Mesenchymal stem cell (in vitro differentiated cells and primary cell): ENCODE results near the gene DPH7.

Source experiments
- DNase-seq: peaks from one replicate; pipeline ENCODE4 v3.0.0-alpha.2; 2013
- H2AFZ ChIP-seq: one replicate; pipeline ENCODE4 v1.6.1; 2013; ENCODE audit warnings: low read depth, mild to moderate bottlenecking, control low read depth, inconsistent platforms, low read length, moderate library complexity
- H2AK5ac ChIP-seq: 2 replicates; pipeline ENCODE4 v1.6.1; 2013; ENCODE audit warnings: low read length, moderate library complexity, mild to moderate bottlenecking, inconsistent platforms; ENCODE audit not compliant: severe bottlenecking
- H2BK120ac ChIP-seq: one replicate; pipeline ENCODE4 v1.6.1; 2013; ENCODE audit warnings: low read depth, mild to moderate bottlenecking, inconsistent platforms, low read length, moderate library complexity
- H2BK12ac ChIP-seq, 2 experiments: one replicate each; pipeline ENCODE4 v1.6.1; 2013; ENCODE audit warnings: inconsistent platforms in 2 of 2, low read length in 2 of 2, mild to moderate bottlenecking in 2 of 2, moderate library complexity in 2 of 2, control low read depth in 1 of 2
- H2BK15ac ChIP-seq: one replicate; pipeline ENCODE4 v1.6.1; 2013; ENCODE audit warnings: mild to moderate bottlenecking, low read depth, inconsistent platforms; ENCODE audit not compliant: poor library complexity, severe bottlenecking
- H2BK5ac ChIP-seq: 2 replicates; pipeline ENCODE4 v1.6.1; 2013; ENCODE audit warnings: low read depth, mild to moderate bottlenecking, low read length, control low read depth, inconsistent platforms; ENCODE audit not compliant: poor library complexity, severe bottlenecking
- H3K14ac ChIP-seq, 2 experiments: one replicate each; pipeline ENCODE4 v1.6.1; 2013; ENCODE audit warnings: inconsistent platforms in 2 of 2, low read length in 2 of 2, control low read depth in 1 of 2, mild to moderate bottlenecking in 1 of 2, moderate library complexity in 1 of 2
- H3K18ac ChIP-seq, 2 experiments: one replicate each; pipeline ENCODE4 v1.6.1; 2013; ENCODE audit warnings: inconsistent platforms in 2 of 2, low read length in 2 of 2, control low read depth in 1 of 2, low read depth in 1 of 2, mild to moderate bottlenecking in 1 of 2
- H3K23ac ChIP-seq, 2 experiments: one replicate each; pipeline ENCODE4 v1.6.1; 2013; ENCODE audit warnings: inconsistent platforms in 2 of 2, low read length in 2 of 2, mild to moderate bottlenecking in 2 of 2, moderate library complexity in 2 of 2, control low read depth in 1 of 2
- H3K27ac ChIP-seq: 2 replicates; pipeline ENCODE4 v1.5.1; 2013; ENCODE audit warnings: mild to moderate bottlenecking, moderate library complexity, low read length, control low read depth, inconsistent platforms; ENCODE audit not compliant: poor library complexity, severe bottlenecking
- H3K27me3 ChIP-seq, 2 experiments: 2 replicates each; pipeline versions ENCODE4 v1.6.1 to v1.7.0; 2013; ENCODE audit warnings: low read length in 2 of 2, mild to moderate bottlenecking in 2 of 2, moderate library complexity in 2 of 2, control low read depth in 1 of 2, inconsistent platforms in 1 of 2; ENCODE audit not compliant: control insufficient read depth in 1 of 2, insufficient read depth in 1 of 2
- H3K36me3 ChIP-seq, 2 experiments: 2 replicates each; pipeline versions ENCODE4 v1.6.1 to v1.7.0; 2013; ENCODE audit warnings: low read length in 2 of 2, control low read depth in 1 of 2, inconsistent platforms in 1 of 2, low read depth in 1 of 2, mild to moderate bottlenecking in 1 of 2; ENCODE audit not compliant: insufficient read depth in 2 of 2, control insufficient read depth in 1 of 2
- H3K4ac ChIP-seq, 2 experiments: one replicate each; pipeline ENCODE4 v1.6.1; 2013; ENCODE audit warnings: inconsistent platforms in 2 of 2, low read length in 2 of 2, mild to moderate bottlenecking in 2 of 2, moderate library complexity in 2 of 2, control low read depth in 1 of 2, low read depth in 1 of 2
- H3K4me1 ChIP-seq: 2 replicates; pipeline ENCODE4 v1.6.1; 2013; ENCODE audit warnings: low read depth, low read length, control low read depth; ENCODE audit not compliant: control insufficient read depth, insufficient read depth
- H3K4me2 ChIP-seq: 2 replicates; pipeline ENCODE4 v1.6.1; 2013; ENCODE audit warnings: low read length, mild to moderate bottlenecking, inconsistent platforms; ENCODE audit not compliant: poor library complexity, severe bottlenecking
- H3K4me3 ChIP-seq, 2 experiments: 2 replicates each; pipeline versions ENCODE4 v1.5.1 to v1.7.0; 2013; ENCODE audit warnings: low read length in 2 of 2, mild to moderate bottlenecking in 2 of 2, control low read depth in 1 of 2, low read depth in 1 of 2; ENCODE audit not compliant: insufficient read depth in 1 of 2
- H3K79me1 ChIP-seq: replicated peaks from 2 replicates; pipeline ENCODE4 v1.6.1; 2013; ENCODE audit warnings: mild to moderate bottlenecking, control low read depth, low read length, inconsistent platforms; ENCODE audit not compliant: poor library complexity, severe bottlenecking
- H3K9ac ChIP-seq: 2 replicates; pipeline ENCODE4 v1.7.0; 2013; ENCODE audit warnings: mild to moderate bottlenecking, low read length, moderate library complexity
- H3K9me3 ChIP-seq: 2 replicates; pipeline ENCODE4 v1.7.0; 2013; ENCODE audit warnings: mild to moderate bottlenecking, low read length; ENCODE audit not compliant: control insufficient read depth
- H4K8ac ChIP-seq: one replicate; pipeline ENCODE4 v1.6.1; 2013; ENCODE audit warnings: inconsistent platforms, mild to moderate bottlenecking, low read length, moderate library complexity
- H4K91ac ChIP-seq: one replicate; pipeline ENCODE4 v1.6.1; 2013; ENCODE audit warnings: mild to moderate bottlenecking, low read length, inconsistent platforms
- WGBS: methylation state at CpG from one replicate; pipeline ENCODE4 v1.1.7; 2013; ENCODE audit warnings: mixed read lengths; 5-methylcytosine and 5-hydroxymethylcytosine counted together

Gene DPH7

DNA sequence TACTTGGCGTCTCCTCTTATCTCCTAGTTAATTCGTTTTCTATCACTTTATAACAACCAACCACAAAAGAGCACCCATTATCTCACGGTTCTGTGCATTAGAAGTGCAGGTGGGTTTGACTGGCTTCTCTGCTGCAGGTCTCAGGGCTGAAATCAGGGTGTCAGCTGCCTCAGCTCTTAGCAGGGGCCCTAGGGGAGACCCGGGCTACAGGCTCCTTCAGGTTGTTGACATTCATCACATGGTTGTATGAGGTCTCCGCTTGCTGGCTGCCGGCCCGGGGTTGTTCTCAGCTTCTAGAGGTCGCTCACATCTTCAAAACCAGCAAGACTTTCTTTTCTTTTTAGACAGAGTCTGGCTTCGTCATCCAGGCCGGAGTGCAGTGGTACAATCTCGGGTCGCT, 14.5 kb upstream of the DPH7 start:
- Histone ChIP-seq H3K9me3 (no peaks in the 10 kb centered on the region), H2BK5ac (no peak overlapping the region), H3K27ac (no peak overlapping the region), H3K36me3 (peaks cover 5 to 6% of the 10 kb centered on the region in 2 experiments), H3K79me1 (peaks cover 18% of the 10 kb centered on the region), H2BK15ac (no peak overlapping the region), H2AFZ (no peak overlapping the region), H3K14ac (no peak overlapping the region), H2BK120ac (no peak overlapping the region), H4K8ac (no peak overlapping the region), H3K27me3 (no peaks in the 10 kb centered on the region), H3K23ac (no peak overlapping the region), H3K9ac (no peak overlapping the region), H2BK12ac (no peak overlapping the region), H4K91ac (no peak overlapping the region), H3K4me3 (no peak overlapping the region), H2AK5ac (no peak overlapping the region), H3K4me2 (no peak overlapping the region), H3K4me1 (peaks cover 10% of the 10 kb centered on the region), H3K4ac (no peak overlapping the region), H3K18ac (no peak overlapping the region)
- 95% methylated on average over 12 of the region's 12 CpGs for WGBS
- no peak for DNase-seq

DNA sequence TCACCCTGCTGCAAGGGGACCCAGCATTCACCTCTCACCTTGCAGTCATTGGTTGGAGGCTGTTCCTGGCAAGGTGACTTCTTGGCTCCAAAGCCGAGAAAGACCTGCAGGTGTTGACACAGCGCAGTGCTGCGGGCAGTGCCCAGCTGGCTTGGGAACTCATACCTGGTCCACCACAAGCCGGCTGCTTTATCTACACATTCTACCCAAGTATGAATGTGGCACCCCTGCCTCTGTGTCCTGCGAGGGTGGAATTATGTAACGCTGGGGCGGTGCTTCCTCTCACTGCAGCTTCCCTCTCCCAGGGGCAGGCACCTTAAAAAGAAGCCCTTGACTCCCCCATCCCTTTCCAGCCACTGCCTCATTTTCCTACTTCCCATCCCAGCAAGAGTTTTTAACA, 14.0 kb upstream of the DPH7 start:
- no peak for DNase-seq
- Histone ChIP-seq H2BK120ac (no peak overlapping the region), H3K4me3 (no peak overlapping the region), H2AFZ (no peak overlapping the region), H3K14ac (no peak overlapping the region), H3K18ac (no peak overlapping the region), H3K27me3 (no peaks in the 10 kb centered on the region), H3K79me1 (peaks cover 22% of the 10 kb centered on the region), H4K8ac (no peak overlapping the region), H3K9ac (no peak overlapping the region), H3K4me1 (peaks cover 10% of the 10 kb centered on the region), H2BK5ac (no peak overlapping the region), H3K23ac (no peak overlapping the region), H3K36me3 (peaks cover 9 to 10% of the 10 kb centered on the region in 2 experiments), H2AK5ac (no peak overlapping the region), H3K4ac (no peak overlapping the region), H3K27ac (no peak overlapping the region), H2BK12ac (no peak overlapping the region), H4K91ac (no peak overlapping the region), H3K9me3 (no peaks in the 10 kb centered on the region), H3K4me2 (no peak overlapping the region), H2BK15ac (no peak overlapping the region)
- 92% methylated on average over 7 of the region's 7 CpGs for WGBS

DNA sequence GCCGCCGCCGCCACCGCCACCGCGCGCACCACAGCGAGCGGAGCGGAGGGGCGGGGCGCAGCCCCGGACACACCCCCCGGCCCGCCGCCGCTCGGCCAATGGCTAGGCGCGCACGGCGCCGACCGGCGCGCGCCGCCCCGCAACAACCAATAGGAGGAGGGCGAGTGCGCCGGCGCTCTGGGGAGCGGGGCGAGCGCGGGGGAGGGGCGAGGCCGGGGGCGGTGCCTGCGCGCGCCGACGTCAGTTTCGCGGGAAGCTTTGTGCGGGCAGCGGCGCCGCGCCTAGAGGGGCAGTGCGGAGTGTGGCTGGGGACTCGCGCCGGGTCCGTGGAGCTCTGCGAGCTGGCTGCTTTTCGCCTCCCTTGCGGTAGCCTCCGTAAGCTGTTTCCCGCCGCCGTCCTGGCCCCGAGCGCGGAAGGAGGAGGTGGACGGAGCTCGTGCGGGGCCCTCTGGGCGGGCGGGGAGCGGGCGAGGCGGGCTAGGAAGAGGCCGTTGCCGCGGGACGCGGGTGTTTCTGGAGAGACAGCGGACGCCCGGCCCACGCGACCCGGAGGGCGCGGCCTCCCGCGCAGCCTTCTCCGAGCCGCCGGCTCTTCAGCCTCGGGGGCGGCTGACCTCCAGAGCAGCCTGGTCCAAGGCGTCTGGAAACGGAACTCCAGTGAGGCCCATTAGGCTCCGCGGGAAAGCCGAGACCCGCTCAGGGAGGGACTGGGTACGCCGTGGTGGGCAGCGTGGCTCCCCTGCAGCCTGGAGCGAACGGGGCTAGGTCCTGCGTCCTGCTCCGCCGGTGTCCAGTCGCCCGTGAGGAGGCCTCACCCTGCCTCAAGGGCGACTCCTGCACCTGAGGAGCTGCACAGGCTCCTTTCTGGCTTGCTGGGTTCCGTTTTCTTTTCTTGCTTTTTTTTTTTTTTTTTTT, 12.0 kb upstream of the DPH7 start, which contains the start of gene ZMYND19:
Gene ZMYND19, minus strand, starts transcription at position 44 of the 915 bp plus-strand sequence. CDS start 249 bp downstream, outside the sequence.
- H2BK12ac ChIP-seq, result no peak within 1 kb of the TSS
- no peak within 1 kb of the TSS for H4K91ac ChIP-seq
- H2BK120ac ChIP-seq, result peak within 1 kb of the TSS; percentile 19
- peak within 1 kb of the TSS in 1 of 2 experiments; percentile 30 for H3K14ac ChIP-seq
- H2AFZ ChIP-seq, result peak within 1 kb of the TSS; percentile 55
- H3K9ac ChIP-seq, result peak within 1 kb of the TSS; percentile 89
- H3K79me1 ChIP-seq, result peaks cover 38% of the 10 kb centered on the region
- 1% methylated on average over 67 of the region's 113 CpGs for WGBS
- peak within 1 kb of the TSS; percentile 57 for H4K8ac ChIP-seq
- peak within 1 kb of the TSS in 1 of 2 experiments; percentile 17 for H3K4ac ChIP-seq
- H2AK5ac ChIP-seq, result no peak within 1 kb of the TSS
- no peaks in the 10 kb centered on the region for H3K9me3 ChIP-seq
- H3K27ac ChIP-seq, result no peak within 1 kb of the TSS
- peak within 1 kb of the TSS; percentile 99 for H3K4me2 ChIP-seq
- peak within 1 kb of the TSS; percentile 92 for H3K4me3 ChIP-seq
- no peak within 1 kb of the TSS for H2BK15ac ChIP-seq
- H3K36me3 ChIP-seq, result peaks cover 29 to 31% of the 10 kb centered on the region in 2 experiments
- H3K23ac ChIP-seq, result peak within 1 kb of the TSS in 1 of 2 experiments; percentile 2
- H3K4me1 ChIP-seq, result peaks cover 10% of the 10 kb centered on the region
- H2BK5ac ChIP-seq, result peak within 1 kb of the TSS; percentile 81
- H3K27me3 ChIP-seq, result no peaks in the 10 kb centered on the region
- DNase-seq, result peak; percentile 84
- peak within 1 kb of the TSS; percentile 15 to 59 for H3K18ac ChIP-seq

DNA sequence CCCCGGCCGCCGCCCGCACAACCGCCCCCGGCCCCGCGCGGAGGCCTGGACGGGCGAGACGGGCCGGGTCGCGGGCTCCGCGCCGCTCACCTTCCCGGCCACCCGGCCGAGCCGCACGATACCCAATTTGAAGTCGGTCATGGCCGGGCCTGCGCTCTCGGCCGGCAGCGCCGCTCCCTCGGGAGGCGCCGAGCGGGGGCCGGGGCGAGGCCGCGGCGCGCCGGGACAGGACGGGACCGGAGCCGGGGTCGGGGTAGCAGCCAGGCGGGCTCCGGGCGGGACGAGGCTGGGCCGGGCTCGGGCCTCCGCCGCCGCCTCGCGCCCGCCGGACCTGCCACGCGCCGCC, 11.4 kb upstream of the DPH7 start:
- Histone ChIP-seq H3K36me3 (peaks cover 34 to 35% of the 10 kb centered on the region in 2 experiments), H3K23ac (no peak overlapping the region), H3K79me1 (peaks cover 41% of the 10 kb centered on the region), H2BK15ac (no peak overlapping the region), H2BK12ac (no peak overlapping the region), H2BK120ac (peak overlapping the region; percentile 19), H3K9me3 (no peaks in the 10 kb centered on the region), H4K91ac (no peak overlapping the region), H3K18ac (no peak overlapping the region), H3K4me3 (peak overlapping the region; percentile 92), H3K27ac (no peak overlapping the region), H2BK5ac (no peak overlapping the region), H3K14ac (no peak overlapping the region), H3K27me3 (no peaks in the 10 kb centered on the region), H3K4me1 (peaks cover 10% of the 10 kb centered on the region), H3K4ac (no peak overlapping the region), H3K4me2 (peak overlapping the region; percentile 55), H4K8ac (peak overlapping the region; percentile 57), H2AFZ (peak overlapping the region; percentile 51), H2AK5ac (no peak overlapping the region), H3K9ac (peak overlapping the region; percentile 89)
- no peak for DNase-seq
- WGBS, result 0% methylated on average over 10 of the region's 61 CpGs
